Hepatocyte (in vitro differentiated cells): ENCODE results near the gene FASTK. TPM values are rescaled to one million over a fixed set of nuclear protein-coding genes. Genes with fewer than 3 reads are reported as not detected.

Experiments used
- DNase-seq: peaks from one replicate; pipeline ENCODE4 v3.0.0-alpha.2; 2016; ENCODE audit warnings: low spot score
- H2AFZ ChIP-seq: fragments of 200-600 bp; sonication (generic); 2 replicates; pipeline ENCODE4 v1.6.0; 2016; ENCODE audit warnings: antibody characterized with exemption, mild to moderate bottlenecking
- H3K27ac ChIP-seq: fragments of 200-600 bp; sonication (generic); 2 replicates; pipeline ENCODE4 v1.5.1; 2016; ENCODE audit warnings: mild to moderate bottlenecking
- H3K27me3 ChIP-seq: fragments of 200-600 bp; sonication (generic); 2 replicates; pipeline ENCODE4 v1.6.1; 2016
- H3K36me3 ChIP-seq: fragments of 200-600 bp; sonication (generic); replicated peaks from 2 replicates; pipeline ENCODE4 v1.5.1; 2016; ENCODE audit warnings: low read depth; ENCODE audit not compliant: insufficient read depth
- H3K4me1 ChIP-seq: fragments of 200-600 bp; sonication (generic); 2 replicates; pipeline ENCODE4 v1.5.1; 2016; ENCODE audit warnings: mild to moderate bottlenecking, moderate library complexity; ENCODE audit not compliant: insufficient read depth
- H3K4me2 ChIP-seq: fragments of 200-600 bp; sonication (generic); 2 replicates; pipeline ENCODE4 v1.6.0; 2016
- H3K4me3 ChIP-seq: fragments of 200-600 bp; sonication (generic); 2 replicates; pipeline ENCODE4 v1.5.1; 2016; ENCODE audit warnings: mild to moderate bottlenecking
- H3K79me2 ChIP-seq: fragments of 200-600 bp; sonication (generic); 2 replicates; pipeline ENCODE4 v1.6.0; 2017; ENCODE audit warnings: mild to moderate bottlenecking
- H3K9me2 ChIP-seq: fragments of 200-600 bp; sonication (generic); replicated peaks from 2 replicates; pipeline ENCODE4 v1.6.0; 2017; ENCODE audit warnings: mild to moderate bottlenecking; ENCODE audit not compliant: insufficient read depth
- H3K9me3 ChIP-seq: fragments of 200-600 bp; sonication (generic); 2 replicates; pipeline ENCODE4 v1.5.1; 2016; ENCODE audit warnings: low read depth, mild to moderate bottlenecking
- H4K20me1 ChIP-seq: fragments of 200-600 bp; sonication (generic); 2 replicates; pipeline ENCODE4 v1.6.0; 2016; ENCODE audit warnings: mild to moderate bottlenecking; ENCODE audit not compliant: insufficient read depth, poor library complexity, severe bottlenecking
- CTCF ChIP-seq: fragments of 200-600 bp; sonication (generic); IDR thresholded peaks from 2 replicates; pipeline ENCODE4 v1.5.1; 2016; ENCODE audit warnings: antibody characterized with exemption, mild to moderate bottlenecking; ENCODE audit not compliant: poor library complexity
- EZH2 ChIP-seq: fragments of 200-600 bp; sonication (generic); IDR thresholded peaks from 2 replicates; pipeline ENCODE4 v1.6.1; 2016; ENCODE audit warnings: antibody characterized with exemption, mild to moderate bottlenecking, borderline replicate concordance
- EZH2phosphoT487 ChIP-seq: fragments of 200-600 bp; sonication (generic); IDR thresholded peaks from one replicate; pipeline ENCODE4 v1.6.1; 2018; ENCODE audit warnings: antibody characterized with exemption, mild to moderate bottlenecking, low read depth, moderate library complexity; ENCODE audit not compliant: unreplicated experiment, severe bottlenecking
- WGBS: methylation state at CpG from one replicate; pipeline ENCODE4 v1.1.6; 2016; ENCODE audit warnings: low lambda C conversion rate; ENCODE audit errors: missing lambda C conversion rate; 5-methylcytosine and 5-hydroxymethylcytosine counted together
- polyA plus RNA-seq: library from polyadenylated mRNA; unstranded; fragments of >200 nt; fragmentation: Nextera tagmentation; extraction: Ambion mirVana; gene quantifications from 2 replicates; pipeline ENCODE4 v1.2.1, GENCODE V29; 2016
- total RNA-seq: library from RNA; depleted of rRNA; stranded (reverse); fragments of >200 nt; gene quantifications from 2 replicates; pipeline ENCODE4 v1.2.3, GENCODE V29; 2014

FASTK gene
- total and polyA plus RNA-seq, 2 experiments from 2014 or later = 105 to 193 TPM

- Histone ChIP-seq H3K27ac (no peak overlapping the region), H3K9me2 (no peaks in the 10 kb centered on the region), H3K27me3 (no peaks in the 10 kb centered on the region), H3K4me3 (no peak overlapping the region), H3K4me1 (peaks cover 6% of the 10 kb centered on the region), H3K36me3 (no peaks in the 10 kb centered on the region), H3K9me3 (no peaks in the 10 kb centered on the region), H4K20me1 (peaks cover 33% of the 10 kb centered on the region), H3K4me2 (no peak overlapping the region), H2AFZ (no peak overlapping the region), H3K79me2 (no peaks in the 10 kb centered on the region)
- no peak for TF ChIP-seq EZH2phosphoT487
- no peak for TF ChIP-seq CTCF
- TF ChIP-seq EZH2 = no peak
- DNase-seq = no peak
- 94% methylated on average over 8 of the region's 8 CpGs for WGBS
These were observed 48.1 kb upstream of the FASTK start for GRCh38 chr7:151128716-151129115.

- TF ChIP-seq EZH2 (no peak), EZH2phosphoT487 (no peak), CTCF (no peak)
- no peaks in the 10 kb centered on the region for H3K9me2 ChIP-seq
- no peak overlapping the region for H2AFZ ChIP-seq
- no peak overlapping the region for H3K27ac ChIP-seq
- no peak for DNase-seq
- H4K20me1 ChIP-seq = peaks cover 33% of the 10 kb centered on the region
- H3K79me2 ChIP-seq = no peaks in the 10 kb centered on the region
- no peak overlapping the region for H3K4me2 ChIP-seq
- H3K4me3 ChIP-seq = no peak overlapping the region
- H3K4me1 ChIP-seq = peaks cover 6% of the 10 kb centered on the region
- WGBS = 88% methylated on average over 14 of the region's 14 CpGs
- no peaks in the 10 kb centered on the region for H3K27me3 ChIP-seq
- no peaks in the 10 kb centered on the region for H3K36me3 ChIP-seq
- H3K9me3 ChIP-seq = no peaks in the 10 kb centered on the region
These were observed 47.5 kb upstream of the FASTK start for GRCh38 chr7:151128144-151128543.

GRCh38 chr7:151126491-151127137, 46.0 kb upstream of the FASTK start:
- Histone ChIP-seq H3K27me3 (no peaks in the 10 kb centered on the region), H3K27ac (no peak overlapping the region), H3K4me1 (peaks cover 6% of the 10 kb centered on the region), H3K9me3 (no peaks in the 10 kb centered on the region), H3K4me3 (no peak overlapping the region), H3K36me3 (no peaks in the 10 kb centered on the region), H3K9me2 (no peaks in the 10 kb centered on the region), H3K4me2 (peak overlapping the region; percentile 96), H3K79me2 (no peaks in the 10 kb centered on the region), H4K20me1 (peaks cover 33% of the 10 kb centered on the region), H2AFZ (no peak overlapping the region)
- 77% methylated on average over 14 of the region's 19 CpGs for WGBS
- DNase-seq = no peak
- no peak for TF ChIP-seq EZH2phosphoT487
- no peak for TF ChIP-seq CTCF
- no peak for TF ChIP-seq EZH2
